Stromal cell of bone marrow (primary cell): ENCODE measurements around the gene MSRB1.
A peak's percentile ranks its signal among the peaks of the same experiment; 100 is the strongest.
"Not testable (repeated sequence)": the region's sequence is repeated elsewhere in the genome, so short reads cannot be mapped to it uniquely, and the experiment has no call there.

ENCODE experiments used
- DNase-seq: peaks from one replicate; pipeline ENCODE4 v3.0.0-alpha.2; 2012; ENCODE audit warnings: low read depth

MSRB1 gene

GRCh38 chr16:1978476-1979120 lies 35.6 kb upstream of the MSRB1 start:
- DNase-seq, result no peak

GRCh38 chr16:1977875-1978268 lies 34.9 kb upstream of the MSRB1 start:
- no peak for DNase-seq

GRCh38 chr16:1976951-1977874 lies 34.2 kb upstream of the MSRB1 start:
- DNase-seq, result no peak

- no peak for DNase-seq
These were observed 33.2 kb upstream of the MSRB1 start for GRCh38 chr16:1976216-1976520.

- DNase-seq, result no peak
These were observed 32.6 kb upstream of the MSRB1 start for GRCh38 chr16:1975432-1976215.

GRCh38 chr16:1974157-1975070 lies 31.4 kb upstream of the MSRB1 start:
- no peak for DNase-seq

- DNase-seq, result no peak
These were observed 30.6 kb upstream of the MSRB1 start for GRCh38 chr16:1973461-1974156.

GRCh38 chr16:1972490-1972877 lies 29.5 kb upstream of the MSRB1 start:
- DNase-seq, result no peak

GRCh38 chr16:1971796-1972489 lies 28.9 kb upstream of the MSRB1 start, which contains the start of gene TBL3:
TBL3 (plus strand) TSS chr16:1972053; CDS start chr16:1972165, 112 bp downstream.
- DNase-seq, result peak; percentile 85

GRCh38 chr16:1968146-1968953 lies 25.4 kb upstream of the MSRB1 start:
- no peak for DNase-seq

GRCh38 chr16:1966460-1966859 lies 23.5 kb upstream of the MSRB1 start, which contains the start of gene RNF151:
RNF151 (plus strand) TSS chr16:1966856; CDS start chr16:1966882, 26 bp downstream.
- DNase-seq, result no peak

- no peak for DNase-seq
These were observed 22.5 kb upstream of the MSRB1 start for GRCh38 chr16:1965396-1966001.

- peak; percentile 97 for DNase-seq
These were observed 21.8 kb upstream of the MSRB1 start, which contains the start of gene RPS2 for GRCh38 chr16:1964506-1965395. RPS2 (minus strand) TSS chr16:1964826; CDS start chr16:1964625, 201 bp downstream.

GRCh38 chr16:1963806-1964505 lies 21.0 kb upstream of the MSRB1 start:
- no peak for DNase-seq

- DNase-seq, result not testable (repeated sequence)
These were observed 19.5 kb upstream of the MSRB1 start for GRCh38 chr16:1962161-1963153.

GRCh38 chr16:1961651-1962067 lies 18.7 kb upstream of the MSRB1 start:
- DNase-seq, result no peak
